ENCODE data around the gene PDZD2.

PDZD2 gene

GRCh38 chr5:31736127-31736526 is 97.2 kb downstream of the PDZD2 start:
- no peak overlapping the region for H3K4me3 ChIP-seq (ENCODE audit: low read depth in 1 of 2, low read length in 2 of 2)
- H3K9me3 ChIP-seq (ENCODE audit: control insufficient read depth in 1 of 2, low read length in 2 of 2), result no peaks in the 10 kb centered on the region
- H3K36me3 ChIP-seq (ENCODE audit: control insufficient read depth in 1 of 2, insufficient read depth in 2 of 2, low read length in 2 of 2), result no peaks in the 10 kb centered on the region
- no peaks in the 10 kb centered on the region for H3K4me1 ChIP-seq (ENCODE audit: control insufficient read depth in 1 of 2, insufficient read depth in 2 of 2, low read length in 2 of 2)
- H3K27ac ChIP-seq (ENCODE audit: low read length), result no peak overlapping the region
- no peaks in the 10 kb centered on the region for H3K27me3 ChIP-seq (ENCODE audit: low read depth, low read length)

GRCh38 chr5:31738199-31738598 is 99.3 kb downstream of the PDZD2 start:
- no peak overlapping the region for H3K27ac ChIP-seq (ENCODE audit: low read length)
- H3K36me3 ChIP-seq (ENCODE audit: control insufficient read depth in 1 of 2, insufficient read depth in 2 of 2, low read length in 2 of 2), result no peaks in the 10 kb centered on the region
- no peaks in the 10 kb centered on the region for H3K9me3 ChIP-seq (ENCODE audit: control insufficient read depth in 1 of 2, low read length in 2 of 2)
- no peaks in the 10 kb centered on the region for H3K4me1 ChIP-seq (ENCODE audit: control insufficient read depth in 1 of 2, insufficient read depth in 2 of 2, low read length in 2 of 2)
- no peak overlapping the region for H3K4me3 ChIP-seq (ENCODE audit: low read depth in 1 of 2, low read length in 2 of 2)
- no peaks in the 10 kb centered on the region for H3K27me3 ChIP-seq (ENCODE audit: low read depth, low read length)

GRCh38 chr5:31741496-31741895 is 102.6 kb downstream of the PDZD2 start:
- H3K4me1 ChIP-seq (ENCODE audit: control insufficient read depth in 1 of 2, insufficient read depth in 2 of 2, low read length in 2 of 2), result no peaks in the 10 kb centered on the region
- H3K4me3 ChIP-seq (ENCODE audit: low read depth in 1 of 2, low read length in 2 of 2), result no peak overlapping the region
- no peaks in the 10 kb centered on the region for H3K36me3 ChIP-seq (ENCODE audit: control insufficient read depth in 1 of 2, insufficient read depth in 2 of 2, low read length in 2 of 2)
- no peaks in the 10 kb centered on the region for H3K9me3 ChIP-seq (ENCODE audit: control insufficient read depth in 1 of 2, low read length in 2 of 2)
- no peak overlapping the region for H3K27ac ChIP-seq (ENCODE audit: low read length)
- H3K27me3 ChIP-seq (ENCODE audit: low read depth, low read length), result no peaks in the 10 kb centered on the region

GRCh38 chr5:31743678-31744077 is 104.7 kb downstream of the PDZD2 start:
- H3K4me3 ChIP-seq (ENCODE audit: low read depth in 1 of 2, low read length in 2 of 2), result no peak overlapping the region
- no peaks in the 10 kb centered on the region for H3K27me3 ChIP-seq (ENCODE audit: low read depth, low read length)
- no peaks in the 10 kb centered on the region for H3K9me3 ChIP-seq (ENCODE audit: control insufficient read depth in 1 of 2, low read length in 2 of 2)
- H3K4me1 ChIP-seq (ENCODE audit: control insufficient read depth in 1 of 2, insufficient read depth in 2 of 2, low read length in 2 of 2), result no peaks in the 10 kb centered on the region
- no peaks in the 10 kb centered on the region for H3K36me3 ChIP-seq (ENCODE audit: control insufficient read depth in 1 of 2, insufficient read depth in 2 of 2, low read length in 2 of 2)
- H3K27ac ChIP-seq (ENCODE audit: low read length), result no peak overlapping the region

GRCh38 chr5:31748458-31749172 is 109.7 kb downstream of the PDZD2 start:
- H3K27ac ChIP-seq (ENCODE audit: low read length), result no peak overlapping the region
- no peaks in the 10 kb centered on the region for H3K9me3 ChIP-seq (ENCODE audit: control insufficient read depth in 1 of 2, low read length in 2 of 2)
- H3K4me3 ChIP-seq (ENCODE audit: low read depth in 1 of 2, low read length in 2 of 2), result no peak overlapping the region
- no peaks in the 10 kb centered on the region for H3K4me1 ChIP-seq (ENCODE audit: control insufficient read depth in 1 of 2, insufficient read depth in 2 of 2, low read length in 2 of 2)
- H3K27me3 ChIP-seq (ENCODE audit: low read depth, low read length), result no peaks in the 10 kb centered on the region
- H3K36me3 ChIP-seq (ENCODE audit: control insufficient read depth in 1 of 2, insufficient read depth in 2 of 2, low read length in 2 of 2), result no peaks in the 10 kb centered on the region

- H3K4me1 ChIP-seq (ENCODE audit: control insufficient read depth in 1 of 2, insufficient read depth in 2 of 2, low read length in 2 of 2), result no peaks in the 10 kb centered on the region
- H3K27ac ChIP-seq (ENCODE audit: low read length), result no peak overlapping the region
- no peaks in the 10 kb centered on the region for H3K36me3 ChIP-seq (ENCODE audit: control insufficient read depth in 1 of 2, insufficient read depth in 2 of 2, low read length in 2 of 2)
- no peaks in the 10 kb centered on the region for H3K27me3 ChIP-seq (ENCODE audit: low read depth, low read length)
- no peaks in the 10 kb centered on the region for H3K9me3 ChIP-seq (ENCODE audit: control insufficient read depth in 1 of 2, low read length in 2 of 2)
- H3K4me3 ChIP-seq (ENCODE audit: low read depth in 1 of 2, low read length in 2 of 2), result no peak overlapping the region
Observed at GRCh38 chr5:31750215-31750614, 111.3 kb downstream of the PDZD2 start.

- Histone ChIP-seq H3K4me1 (ENCODE audit: control insufficient read depth in 1 of 2, insufficient read depth in 2 of 2, low read length in 2 of 2) (no peaks in the 10 kb centered on the region), H3K4me3 (ENCODE audit: low read depth in 1 of 2, low read length in 2 of 2) (no peak overlapping the region), H3K27ac (ENCODE audit: low read length) (no peak overlapping the region), H3K27me3 (ENCODE audit: low read depth, low read length) (no peaks in the 10 kb centered on the region), H3K9me3 (ENCODE audit: control insufficient read depth in 1 of 2, low read length in 2 of 2) (no peaks in the 10 kb centered on the region), H3K36me3 (ENCODE audit: control insufficient read depth in 1 of 2, insufficient read depth in 2 of 2, low read length in 2 of 2) (no peaks in the 10 kb centered on the region)
Observed at GRCh38 chr5:31751610-31752009, 112.7 kb downstream of the PDZD2 start.

GRCh38 chr5:31753700-31754357 is 114.9 kb downstream of the PDZD2 start:
- H3K9me3 ChIP-seq (ENCODE audit: control insufficient read depth in 1 of 2, low read length in 2 of 2), result no peaks in the 10 kb centered on the region

GRCh38 chr5:31754358-31754704 is 115.4 kb downstream of the PDZD2 start:
- no peak overlapping the region for H3K27ac ChIP-seq (ENCODE audit: low read length)

More at GRCh38 chr5:31753700-31754357, 114.9 kb downstream of the PDZD2 start:
- H3K36me3 ChIP-seq (ENCODE audit: control insufficient read depth in 1 of 2, insufficient read depth in 2 of 2, low read length in 2 of 2), result no peaks in the 10 kb centered on the region
- H3K4me3 ChIP-seq (ENCODE audit: low read depth in 1 of 2, low read length in 2 of 2), result no peak overlapping the region
- H3K4me1 ChIP-seq (ENCODE audit: control insufficient read depth in 1 of 2, insufficient read depth in 2 of 2, low read length in 2 of 2), result no peaks in the 10 kb centered on the region
- no peak overlapping the region for H3K27ac ChIP-seq (ENCODE audit: low read length)
- H3K27me3 ChIP-seq (ENCODE audit: low read depth, low read length), result no peaks in the 10 kb centered on the region

GRCh38 chr5:31754741-31755675 is 116.1 kb downstream of the PDZD2 start:
- no peaks in the 10 kb centered on the region for H3K4me1 ChIP-seq (ENCODE audit: control insufficient read depth in 1 of 2, insufficient read depth in 2 of 2, low read length in 2 of 2)
- H3K27me3 ChIP-seq (ENCODE audit: low read depth, low read length), result no peaks in the 10 kb centered on the region
- H3K27ac ChIP-seq (ENCODE audit: low read length), result no peak overlapping the region
- H3K4me3 ChIP-seq (ENCODE audit: low read depth in 1 of 2, low read length in 2 of 2), result no peak overlapping the region
- H3K36me3 ChIP-seq (ENCODE audit: control insufficient read depth in 1 of 2, insufficient read depth in 2 of 2, low read length in 2 of 2), result no peaks in the 10 kb centered on the region
- H3K9me3 ChIP-seq (ENCODE audit: control insufficient read depth in 1 of 2, low read length in 2 of 2), result no peaks in the 10 kb centered on the region

More at GRCh38 chr5:31754358-31754704, 115.4 kb downstream of the PDZD2 start:
- no peaks in the 10 kb centered on the region for H3K4me1 ChIP-seq (ENCODE audit: control insufficient read depth in 1 of 2, insufficient read depth in 2 of 2, low read length in 2 of 2)
- H3K27me3 ChIP-seq (ENCODE audit: low read depth, low read length), result no peaks in the 10 kb centered on the region
- H3K36me3 ChIP-seq (ENCODE audit: control insufficient read depth in 1 of 2, insufficient read depth in 2 of 2, low read length in 2 of 2), result no peaks in the 10 kb centered on the region
- no peaks in the 10 kb centered on the region for H3K9me3 ChIP-seq (ENCODE audit: control insufficient read depth in 1 of 2, low read length in 2 of 2)
- H3K4me3 ChIP-seq (ENCODE audit: low read depth in 1 of 2, low read length in 2 of 2), result no peak overlapping the region

GRCh38 chr5:31755676-31756230 is 116.8 kb downstream of the PDZD2 start:
- Histone ChIP-seq H3K27ac (ENCODE audit: low read length) (no peak overlapping the region), H3K4me3 (ENCODE audit: low read depth in 1 of 2, low read length in 2 of 2) (no peak overlapping the region), H3K27me3 (ENCODE audit: low read depth, low read length) (no peaks in the 10 kb centered on the region), H3K36me3 (ENCODE audit: control insufficient read depth in 1 of 2, insufficient read depth in 2 of 2, low read length in 2 of 2) (no peaks in the 10 kb centered on the region), H3K4me1 (ENCODE audit: control insufficient read depth in 1 of 2, insufficient read depth in 2 of 2, low read length in 2 of 2) (no peaks in the 10 kb centered on the region), H3K9me3 (ENCODE audit: control insufficient read depth in 1 of 2, low read length in 2 of 2) (no peaks in the 10 kb centered on the region)

All from muscle layer of duodenum (tissue), 2 donors.